SK-N-SH (cell line): ENCODE data around the gene CRYBG3. TPM values are rescaled to one million over a fixed set of nuclear protein-coding genes. Genes with fewer than 3 reads are reported as not detected.

Source experiments
- CTCF ChIA-PET: fragments of 300-600, 350-600 bp; formaldehyde crosslinking; extraction: SDS; loops from one replicate; lab custom pipeline; 2021; lab: Yijun Ruan, JAX
- POLR2A ChIA-PET: fragments of 350-600 bp; sonication (Branson Sonifier 250); formaldehyde crosslinking; extraction: SDS; loops from one replicate; lab custom pipeline; 2020; ENCODE audit warnings: antibody characterized with exemption, inconsistent platforms; lab: Yijun Ruan, JAX
- DNase-seq: peaks from one replicate; pipeline ENCODE4 v3.0.0; 2012
- H2AFZ ChIP-seq: fragments of 200-600 bp; sonication (generic); 2 replicates; pipeline ENCODE4 v1.8.1; 2016; ENCODE audit warnings: antibody characterized with exemption, mild to moderate bottlenecking, low read depth
- H3F3A ChIP-seq: fragments of 200-600 bp; sonication (generic); replicated peaks from 2 replicates; pipeline ENCODE3; 2016; ENCODE audit warnings: antibody characterized with exemption, mild to moderate bottlenecking; ENCODE audit not compliant: insufficient read depth
- H3K27ac ChIP-seq, 2 experiments: fragments of 200-500 bp in 1 of 2; fragments of 200-600 bp in 1 of 2; sonication (Bioruptor generic) in 1 of 2; sonication (generic), shearing (Covaris generic) in 1 of 2; 2 replicates each; pipeline versions ENCODE4 v1.5.1 to v1.6.1; 2014 to 2016; ENCODE audit warnings: low read depth in 2 of 2, inconsistent platforms in 1 of 2, low read length in 1 of 2, mild to moderate bottlenecking in 1 of 2, mixed read lengths in 1 of 2
- H3K27me3 ChIP-seq: fragments of 200-600 bp; sonication (generic), shearing (Covaris generic); 2 replicates; pipeline ENCODE4 v1.6.1; 2016; ENCODE audit warnings: mixed run types; ENCODE audit not compliant: insufficient read depth
- H3K36me3 ChIP-seq, 2 experiments: fragments of 200-500 bp in 1 of 2; fragments of 200-600 bp in 1 of 2; sonication (Bioruptor generic) in 1 of 2; sonication (generic) in 1 of 2; replicated peaks in 1 of 2; 2 replicates each; pipeline versions ENCODE3 to v1.5.1; 2014 to 2016; ENCODE audit warnings: low read length in 1 of 2, mild to moderate bottlenecking in 1 of 2; ENCODE audit not compliant: insufficient read depth in 2 of 2, control insufficient read depth in 1 of 2
- H3K4me1 ChIP-seq, 2 experiments: fragments of 200-500 bp in 1 of 2; fragments of 200-600 bp in 1 of 2; sonication (Bioruptor generic) in 1 of 2; sonication (generic), shearing (Covaris generic) in 1 of 2; 2 replicates each; pipeline versions ENCODE4 v1.5.1 to v1.6.1; 2014 to 2016; ENCODE audit warnings: low read depth in 1 of 2, low read length in 1 of 2, mixed run types in 1 of 2; ENCODE audit not compliant: insufficient read depth in 2 of 2, control insufficient read depth in 1 of 2
- H3K4me2 ChIP-seq: fragments of 200-600 bp; sonication (generic), shearing (Covaris generic); 2 replicates; pipeline ENCODE4 v1.6.1; 2017; ENCODE audit warnings: mixed run types
- H3K4me3 ChIP-seq, 2 experiments: fragments of 200-500 bp in 1 of 2; fragments of 200-600 bp in 1 of 2; sonication (Bioruptor generic) in 1 of 2; sonication (generic), shearing (Covaris generic) in 1 of 2; 2 replicates each; pipeline versions ENCODE4 v1.5.1 to v1.8.1; 2014 to 2016; ENCODE audit warnings: low read depth in 2 of 2, inconsistent platforms in 1 of 2, low read length in 1 of 2, mild to moderate bottlenecking in 1 of 2, mixed read lengths in 1 of 2, moderate library complexity in 1 of 2
- H3K79me2 ChIP-seq: fragments of 200-600 bp; sonication (generic); 2 replicates; pipeline ENCODE4 v1.8.1; 2017; ENCODE audit warnings: mild to moderate bottlenecking; ENCODE audit not compliant: insufficient read depth
- H3K9ac ChIP-seq: fragments of 200-600 bp; sonication (generic); 2 replicates; pipeline ENCODE4 v1.6.1; 2017; ENCODE audit warnings: mixed run types
- H3K9me2 ChIP-seq: fragments of 200-600 bp; sonication (generic); 2 replicates; pipeline ENCODE4 v1.6.1; 2017; ENCODE audit warnings: mixed run types
- H3K9me3 ChIP-seq: fragments of 200-600 bp; sonication (generic); 2 replicates; pipeline ENCODE4 v1.6.1; 2017; ENCODE audit warnings: mixed run types, mild to moderate bottlenecking, moderate library complexity
- H4K20me1 ChIP-seq: fragments of 200-600 bp; sonication (generic); 2 replicates; pipeline ENCODE4 v1.6.1; 2017; ENCODE audit warnings: mild to moderate bottlenecking, mixed run types; ENCODE audit not compliant: insufficient read depth
- CHD2 ChIP-seq: fragments of 150-350 bp; IDR thresholded peaks from 2 replicates; pipeline ENCODE4 v1.6.1; 2018; ENCODE audit warnings: low read length; ENCODE audit not compliant: partially characterized antibody
- CTCF ChIP-seq: fragments of 200-600 bp; sonication (generic); IDR thresholded peaks from 2 replicates; pipeline ENCODE4 v1.6.1; 2017; ENCODE audit warnings: antibody characterized with exemption, mild to moderate bottlenecking, moderate library complexity
- ELF1 ChIP-seq: IDR thresholded peaks from 2 replicates; pipeline ENCODE4 v1.4.0; 2012
- EP300 ChIP-seq, 2 experiments: IDR thresholded peaks; 2 replicates each; pipeline versions ENCODE4 v1.4.0 to v1.6.1; 2012; ENCODE audit warnings: borderline replicate concordance in 1 of 2, low read depth in 1 of 2, low read length in 1 of 2
- FOXJ3 ChIP-seq: sonication (generic); formaldehyde crosslinking; IDR thresholded peaks from 2 replicates; pipeline ENCODE4 v1.5.1; 2020; ENCODE audit warnings: mild to moderate bottlenecking, missing genetic modification reagents
- GABPA ChIP-seq: IDR thresholded peaks from 2 replicates; pipeline ENCODE4 v1.4.0; 2012; ENCODE audit warnings: low read depth, mild to moderate bottlenecking
- GATA2 ChIP-seq: sonication (generic); formaldehyde crosslinking; IDR thresholded peaks from 2 replicates; pipeline ENCODE4 v1.5.0; 2020; ENCODE audit warnings: mild to moderate bottlenecking, missing genetic modification reagents
- IRF3 ChIP-seq: fragments of 150-350 bp; IDR thresholded peaks from 2 replicates; pipeline ENCODE4 v1.6.1; 2016; ENCODE audit warnings: mild to moderate bottlenecking, low read depth, low read length
- MEF2A ChIP-seq: IDR thresholded peaks from 2 replicates; pipeline ENCODE4 v1.4.0; 2012; ENCODE audit warnings: low read depth, borderline replicate concordance
- MXI1 ChIP-seq: IDR thresholded peaks from 2 replicates; pipeline ENCODE4 v1.6.1; 2012; ENCODE audit warnings: mild to moderate bottlenecking, low read depth, low read length, improper control_type of control experiment
- NFIC ChIP-seq: IDR thresholded peaks from 2 replicates; pipeline ENCODE4 v1.4.0; 2012; ENCODE audit warnings: borderline replicate concordance
- RCOR1 ChIP-seq: fragments of 150-350 bp; IDR thresholded peaks from 2 replicates; pipeline ENCODE4 v1.6.1; 2017; ENCODE audit warnings: antibody characterized with exemption, low read length
- REST ChIP-seq: IDR thresholded peaks from 2 replicates; pipeline ENCODE4 v1.6.1; 2012; ENCODE audit warnings: mild to moderate bottlenecking, low read depth, low read length, moderate library complexity
- RFX5 ChIP-seq: IDR thresholded peaks from 2 replicates; pipeline ENCODE4 v1.6.1; 2012; ENCODE audit warnings: mild to moderate bottlenecking, improper control_type of control experiment, low read length
- RXRA ChIP-seq: IDR thresholded peaks from 2 replicates; pipeline ENCODE4 v1.4.0; 2012; ENCODE audit warnings: low read depth, mild to moderate bottlenecking, borderline replicate concordance
- SIN3A ChIP-seq: IDR thresholded peaks from 2 replicates; pipeline ENCODE4 v1.6.1; 2012; ENCODE audit warnings: low read depth, mild to moderate bottlenecking, low read length, moderate library complexity, borderline replicate concordance
- SMC3 ChIP-seq: IDR thresholded peaks from 2 replicates; pipeline ENCODE4 v1.6.1; 2012; ENCODE audit warnings: low read depth, low read length, improper control_type of control experiment
- TAF1 ChIP-seq: IDR thresholded peaks from 2 replicates; pipeline ENCODE4 v1.6.1; 2012; ENCODE audit warnings: low read depth, mild to moderate bottlenecking, low read length, moderate library complexity, borderline replicate concordance
- TCF12 ChIP-seq: IDR thresholded peaks from 2 replicates; pipeline ENCODE4 v1.4.0; 2012
- USF1 ChIP-seq: IDR thresholded peaks from 2 replicates; pipeline ENCODE4 v1.4.0; 2012; ENCODE audit warnings: low read depth, borderline replicate concordance
- WGBS: methylation state at CpG from one replicate; pipeline ENCODE4 v1.1.6; 2017; ENCODE audit warnings: low lambda C conversion rate; 5-methylcytosine and 5-hydroxymethylcytosine counted together
- polyA plus RNA-seq, 3 experiments: library from polyadenylated mRNA; depleted of rRNA; stranded (reverse); fragments of >200 nt; gene quantifications; 2 replicates each; pipeline ENCODE4 v1.2.3, GENCODE V29; 2012

The CRYBG3 gene
- polyA plus RNA-seq, 1 of the 3 experiments (the other 2 are of a cell fraction) = 2.4 TPM

GRCh38 chr3:97892852-97893251 is 71.0 kb downstream of the CRYBG3 start:
- POLR2A ChIA-PET = no interaction called here
- no peak overlapping the region for H2AFZ ChIP-seq
- H3K4me1 ChIP-seq = no peaks in the 10 kb centered on the region
- no peak overlapping the region for H3K4me2 ChIP-seq
- no peaks in the 10 kb centered on the region for H3K9me2 ChIP-seq
- H3F3A ChIP-seq = no peaks in the 10 kb centered on the region
- CTCF ChIA-PET = no interaction called here
- H3K36me3 ChIP-seq = peaks cover 7 to 17% of the 10 kb centered on the region in 2 experiments
- no peak overlapping the region for H3K27ac ChIP-seq
- no peaks in the 10 kb centered on the region for H3K27me3 ChIP-seq
- no peak overlapping the region for H3K4me3 ChIP-seq
- TF ChIP-seq TAF1 (no peak), NFIC (no peak), MEF2A (no peak), IRF3 (no peak), MXI1 (no peak), RCOR1 (no peak), ELF1 (no peak), CTCF (no peak), RXRA (no peak), TCF12 (no peak), GATA2 (CRISPR knock-in tag) (no peak), REST (no peak), EP300 (IDR thresholded peaks at IDR 0.05; ENCODE audit: borderline replicate concordance in 1 of 2, low read depth in 1 of 2, low read length in 1 of 2) (no peak), USF1 (no peak), RFX5 (no peak), SMC3 (no peak), FOXJ3 (CRISPR knock-in tag) (no peak), SIN3A (no peak), CHD2 (no peak), GABPA (no peak)
- TF ChIP-seq, all 33 proteins: peak for 0
- Histone ChIP-seq H3K79me2 (no peaks in the 10 kb centered on the region), H3K9me3 (no peaks in the 10 kb centered on the region), H4K20me1 (no peaks in the 10 kb centered on the region), H3K9ac (no peak overlapping the region)
- DNase-seq = no peak
- 62% methylated on average over 1 of the region's 1 CpG for WGBS
